H1 (cell line): ENCODE measurements around the gene RABL3. TPM values are rescaled to one million over a fixed set of nuclear protein-coding genes. Genes with fewer than 3 reads are reported as not detected.

Experiments used
- CTCF ChIA-PET: fragments of 300-600 bp; sonication (Branson Sonifier 250); formaldehyde crosslinking; loops from one replicate; lab custom pipeline; 2021; ENCODE audit not compliant: partially characterized antibody; lab: Charles Lee
- POLR2A ChIA-PET: fragments of 300-600 bp; sonication (Branson Sonifier 250); formaldehyde crosslinking; loops from one replicate; lab custom pipeline; 2021; ENCODE audit warnings: inconsistent platforms; ENCODE audit not compliant: partially characterized antibody; lab: Charles Lee
- DNase-seq, 2 experiments: peaks; one replicate each; pipeline versions ENCODE4 v3.0.0 to v3.0.0-alpha.2; 2010 to 2022; ENCODE audit warnings: low spot score in 2 of 2, low read depth in 1 of 2, mixed read lengths in 1 of 2
- FAIRE-seq: peaks from 2 replicates; lab custom pipeline; 2011; peaks lifted over from hg19 to GRCh38; lab: Jason Lieb, UNC
- H2AFZ ChIP-seq: 2 replicates; pipeline ENCODE4 v1.8.1; 2012; ENCODE audit warnings: low read length, inconsistent platforms
- H2AK5ac ChIP-seq: 2 replicates; pipeline ENCODE4 v1.6.1; 2013; ENCODE audit warnings: low read depth, low read length
- H2BK120ac ChIP-seq: replicated peaks from 2 replicates; pipeline ENCODE3; 2013; ENCODE audit warnings: low read depth, low read length, inconsistent platforms
- H2BK12ac ChIP-seq: 2 replicates; pipeline ENCODE4 v1.6.1; 2013; ENCODE audit warnings: low read depth, low read length
- H2BK15ac ChIP-seq: 2 replicates; pipeline ENCODE4 v1.6.1; 2013; ENCODE audit warnings: low read length
- H2BK20ac ChIP-seq: 2 replicates; pipeline ENCODE4 v1.6.1; 2013; ENCODE audit warnings: low read length
- H2BK5ac ChIP-seq: 2 replicates; pipeline ENCODE4 v1.6.1; 2013; ENCODE audit warnings: low read depth, low read length
- H3K14ac ChIP-seq: 2 replicates; pipeline ENCODE4 v1.6.1; 2013; ENCODE audit warnings: inconsistent platforms; ENCODE audit not compliant: insufficient read length
- H3K18ac ChIP-seq: 2 replicates; pipeline ENCODE4 v1.6.1; 2013; ENCODE audit warnings: low read length; ENCODE audit errors: extremely low read depth
- H3K23ac ChIP-seq: 2 replicates; pipeline ENCODE4 v1.6.1; 2013; ENCODE audit warnings: inconsistent platforms; ENCODE audit not compliant: insufficient read length
- H3K23me2 ChIP-seq: 2 replicates; pipeline ENCODE4 v1.6.1; 2013; ENCODE audit warnings: low read depth, low read length
- H3K27ac ChIP-seq: 2 replicates; pipeline ENCODE4 v1.6.1; 2011; ENCODE audit warnings: low read depth, low read length, inconsistent platforms
- H3K27me3 ChIP-seq, 4 experiments: replicated peaks in 1 of 4; 1 replicate in 1 of 4; 2 replicates in 3 of 4; pipeline versions ENCODE4 v1.6.1 to v1.8.1; 2011 to 2013; ENCODE audit warnings: low read length in 3 of 4, mild to moderate bottlenecking in 3 of 4, inconsistent platforms in 2 of 4, mixed read lengths in 2 of 4, moderate library complexity in 1 of 4; ENCODE audit not compliant: control insufficient read depth in 3 of 4, insufficient read depth in 3 of 4; ENCODE audit errors: extremely low read depth in 1 of 4
- H3K36me3 ChIP-seq, 4 experiments: 2 replicates each; pipeline versions ENCODE4 v1.6.1 to v1.8.1; 2011 to 2013; ENCODE audit warnings: mild to moderate bottlenecking in 4 of 4, low read length in 3 of 4, moderate library complexity in 2 of 4, control low read depth in 1 of 4, inconsistent platforms in 1 of 4; ENCODE audit not compliant: insufficient read depth in 4 of 4, control insufficient read depth in 2 of 4
- H3K4ac ChIP-seq: replicated peaks from 2 replicates; pipeline ENCODE3; 2013; ENCODE audit warnings: low read length, low read depth, mixed read lengths, inconsistent platforms; ENCODE audit not compliant: insufficient read length
- H3K4me1 ChIP-seq, 4 experiments: replicated peaks in 1 of 4; 1 replicate in 1 of 4; 2 replicates in 3 of 4; pipeline versions ENCODE4 v1.6.1 to v1.8.1; 2011 to 2013; ENCODE audit warnings: low read length in 3 of 4, inconsistent platforms in 2 of 4, mixed read lengths in 1 of 4; ENCODE audit not compliant: insufficient read depth in 4 of 4, control insufficient read depth in 3 of 4
- H3K4me2 ChIP-seq, 2 experiments: 2 replicates each; pipeline versions ENCODE4 v1.6.1 to v1.8.1; 2011 to 2013; ENCODE audit warnings: low read depth in 2 of 2, low read length in 2 of 2, control low read depth in 1 of 2, inconsistent platforms in 1 of 2, mild to moderate bottlenecking in 1 of 2; ENCODE audit not compliant: insufficient read depth in 1 of 2
- H3K4me3 ChIP-seq, 4 experiments: fragments of 200-600, 300-600 bp in 1 of 4; sonication (generic), shearing (Covaris generic), sonication (Bioruptor Twin) in 1 of 4; 2 replicates each; pipeline versions ENCODE4 v1.5.1 to v1.8.1; 2011 to 2016; ENCODE audit warnings: low read length in 4 of 4, low read depth in 3 of 4, control low read depth in 2 of 4, inconsistent platforms in 2 of 4, mild to moderate bottlenecking in 2 of 4, mixed read lengths in 1 of 4, moderate library complexity in 1 of 4; ENCODE audit not compliant: insufficient read depth in 2 of 4; ENCODE audit errors: extremely low read depth in 1 of 4
- H3K56ac ChIP-seq: replicated peaks from 2 replicates; pipeline ENCODE3; 2013; ENCODE audit warnings: low read depth, mild to moderate bottlenecking, mixed read lengths, low read length, inconsistent platforms; ENCODE audit not compliant: insufficient read length
- H3K79me1 ChIP-seq: 2 replicates; pipeline ENCODE4 v1.6.1; 2013; ENCODE audit warnings: low read depth, low read length, control low read depth
- H3K79me2 ChIP-seq, 2 experiments: 2 replicates each; pipeline versions ENCODE4 v1.6.1 to v1.8.1; 2012 to 2013; ENCODE audit warnings: low read length in 2 of 2, mild to moderate bottlenecking in 2 of 2, inconsistent platforms in 1 of 2; ENCODE audit not compliant: insufficient read depth in 2 of 2, control insufficient read depth in 1 of 2
- H3K9ac ChIP-seq, 4 experiments: replicated peaks in 1 of 4; 1 replicate in 1 of 4; 2 replicates in 3 of 4; pipeline versions ENCODE4 v1.6.1 to v1.8.1; 2011 to 2013; ENCODE audit warnings: low read depth in 3 of 4, low read length in 3 of 4, control low read depth in 2 of 4, mild to moderate bottlenecking in 2 of 4, moderate library complexity in 2 of 4, inconsistent platforms in 1 of 4; ENCODE audit errors: extremely low read depth in 1 of 4
- H3K9me3 ChIP-seq, 2 experiments: 2 replicates each; pipeline versions ENCODE4 v1.6.1 to v1.8.1; 2012 to 2013; ENCODE audit warnings: mild to moderate bottlenecking in 2 of 2, moderate library complexity in 2 of 2, control low read depth in 1 of 2, inconsistent platforms in 1 of 2, low read depth in 1 of 2, low read length in 1 of 2, mixed read lengths in 1 of 2; ENCODE audit not compliant: insufficient read depth in 2 of 2
- H4K20me1 ChIP-seq, 2 experiments: replicated peaks in 1 of 2; 2 replicates each; pipeline versions ENCODE3 to v1.8.1; 2011 to 2013; ENCODE audit warnings: inconsistent platforms in 2 of 2, low read length in 2 of 2, mild to moderate bottlenecking in 1 of 2; ENCODE audit not compliant: insufficient read depth in 2 of 2, control insufficient read depth in 1 of 2
- H4K5ac ChIP-seq: 2 replicates; pipeline ENCODE4 v1.6.1; 2013; ENCODE audit warnings: low read length, low read depth, mixed read lengths, inconsistent platforms; ENCODE audit not compliant: insufficient read length
- H4K8ac ChIP-seq: 2 replicates; pipeline ENCODE4 v1.8.0; 2013; ENCODE audit warnings: mild to moderate bottlenecking, moderate library complexity, low read length, inconsistent platforms; ENCODE audit not compliant: insufficient read depth; ENCODE audit errors: extremely low read depth
- H4K91ac ChIP-seq: replicated peaks from 2 replicates; pipeline ENCODE3; 2013; ENCODE audit warnings: low read length, mixed read lengths, inconsistent platforms; ENCODE audit not compliant: insufficient read length
- FOSL1 ChIP-seq: IDR thresholded peaks from 2 replicates; pipeline ENCODE4 v1.6.1; 2011; ENCODE audit warnings: mild to moderate bottlenecking, low read depth, low read length, moderate library complexity; ENCODE audit not compliant: insufficient read depth
- WGBS, 2 experiments: shearing (Covaris generic) in 1 of 2; methylation state at CpG; one replicate each; pipeline versions ENCODE4 v1.1.6 to v1.1.7; 2013 to 2015; ENCODE audit warnings: low lambda C conversion rate in 2 of 2, mixed read lengths in 2 of 2, inconsistent platforms in 1 of 2, low coverage in 1 of 2, missing lambda C conversion rate in 1 of 2; ENCODE audit not compliant: insufficient replicate concordance in 2 of 2, insufficient coverage in 1 of 2, insufficient read length in 1 of 2; ENCODE audit errors: extremely low coverage in 1 of 2, missing lambda C conversion rate in 1 of 2; 5-methylcytosine and 5-hydroxymethylcytosine counted together
- polyA plus RNA-seq, 7 experiments: library from polyadenylated mRNA; depleted of rRNA in 3 of 7; stranded (reverse) in 5 of 7; unstranded in 2 of 7; fragments of >200 nt in 5 of 7; fragments of 200-250 nt in 2 of 7; gene quantifications; 1 replicate in 5 of 7; 2 replicates in 1 of 7; 4 replicates in 1 of 7; pipeline versions ENCODE4 v1.2.1 to v1.2.3, GENCODE V29; 2011 to 2013; ENCODE audit warnings: missing spikeins in 2 of 7, mixed read lengths in 2 of 7
- total RNA-seq: library from RNA; stranded (reverse); fragmentation: NEBNext Ultra II Directional; extraction: Animal tissue kit (Norgen Biotek cat#: 25700); gene quantifications from 2 replicates; pipeline ENCODE4 v1.2.1, GENCODE V29; 2021

Gene RABL3
- total and polyA plus RNA-seq, 2 of the 8 experiments (the other 6 are each of a cell fraction or from before 2014, with no cell fraction given) = 4.4 to 19.2 TPM

DNA sequence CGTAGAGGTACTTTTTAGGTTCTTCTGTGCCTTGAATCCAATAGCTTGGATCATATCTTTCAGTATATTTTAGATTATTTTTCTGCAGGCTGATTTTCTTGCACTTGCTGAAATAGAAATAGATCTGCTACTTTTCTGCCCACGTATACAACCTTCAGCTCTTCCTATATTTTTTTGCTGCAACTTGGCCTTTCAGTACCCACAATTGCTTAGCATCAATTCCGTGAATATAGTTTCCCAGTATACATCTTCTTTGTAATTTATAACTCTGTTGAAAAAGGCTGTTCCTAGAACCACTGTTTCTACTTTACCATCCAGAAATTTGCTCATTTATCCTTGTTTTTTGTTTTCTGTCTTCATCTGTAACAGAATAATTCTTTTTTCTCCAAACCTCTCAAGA, 36.5 kb upstream of the RABL3 start:
- Histone ChIP-seq H3K4me1 (no peaks in the 10 kb centered on the region), H2AFZ (no peak overlapping the region), H3K27ac (no peak overlapping the region), H2BK20ac (no peak overlapping the region)
- POLR2A ChIA-PET = no interaction called here
- no peak for TF ChIP-seq FOSL1
- TF ChIP-seq, all 59 proteins: peak for 0
- WGBS, 2 experiments = 93% methylated on average over 3 of the region's 3 CpGs; no CpG with 5 or more reads in 1 of the 2 experiments
- no peak overlapping the region for H2BK120ac ChIP-seq
- H4K20me1 ChIP-seq = no peaks in the 10 kb centered on the region
- no peak overlapping the region for H2AK5ac ChIP-seq
- H2BK12ac ChIP-seq = no peak overlapping the region
- H3K27me3 ChIP-seq = no peaks in the 10 kb centered on the region
- H3K4me2 ChIP-seq = no peak overlapping the region
- no peak overlapping the region for H2BK15ac ChIP-seq
- H3K14ac ChIP-seq = no peak overlapping the region
- FAIRE-seq (no peak), DNase-seq (no peak)
- no peak overlapping the region for H4K8ac ChIP-seq
- H4K91ac ChIP-seq = no peak overlapping the region
- H3K9me3 ChIP-seq = no peaks in the 10 kb centered on the region
- H2BK5ac ChIP-seq = no peak overlapping the region
- H3K56ac ChIP-seq = no peak overlapping the region
- H3K23me2 ChIP-seq = no peaks in the 10 kb centered on the region
- H3K9ac ChIP-seq = no peak overlapping the region
- no peaks in the 10 kb centered on the region for H3K79me1 ChIP-seq
- H3K4ac ChIP-seq = no peak overlapping the region
- peaks cover 2 to 32% (median 20%) of the 10 kb centered on the region in 4 experiments; a peak in 6 of 8 replicates for H3K36me3 ChIP-seq
- no peaks in the 10 kb centered on the region for H3K79me2 ChIP-seq
- no peak overlapping the region for H4K5ac ChIP-seq
- no peak overlapping the region for H3K18ac ChIP-seq
- H3K23ac ChIP-seq = no peak overlapping the region
- no peak overlapping the region for H3K4me3 ChIP-seq
- CTCF ChIA-PET = interaction anchor here (0.6 to 1.5 kb wide), 2 partner anchors 9 to 21 kb away, joined by 3 read pairs; no protein-coding TSS in a partner anchor
